CD14-positive monocyte (primary cell): ENCODE data around the gene TPRN. TPM values are rescaled to one million over a fixed set of nuclear protein-coding genes. Genes with fewer than 3 reads are reported as not detected.

ENCODE experiments used
- DNase-seq, 3 donors: peaks; one replicate each; pipeline ENCODE4 v3.0.0-alpha.2; 2011 to 2022
- H2AFZ ChIP-seq: 2 replicates; pipeline ENCODE4 v1.6.0; 2012; ENCODE audit warnings: mild to moderate bottlenecking, low read depth, low read length, inconsistent platforms; ENCODE audit not compliant: insufficient read depth, poor library complexity, severe bottlenecking
- H3K27ac ChIP-seq, 2 donors: 1 replicate in 1 of 2; 2 replicates in 1 of 2; pipeline ENCODE4 v1.5.1; 2012 to 2013; ENCODE audit warnings: low read length in 2 of 2, control low read depth in 1 of 2, inconsistent platforms in 1 of 2, low read depth in 1 of 2, mild to moderate bottlenecking in 1 of 2
- H3K27me3 ChIP-seq, 2 donors: one replicate each; pipeline versions ENCODE4 v1.6.0 to v1.6.1; 2011 to 2013; ENCODE audit warnings: low read length in 2 of 2; ENCODE audit not compliant: control insufficient read depth in 2 of 2, insufficient read depth in 2 of 2
- H3K36me3 ChIP-seq, 2 donors: replicated peaks in 1 of 2; 1 replicate in 1 of 2; 2 replicates in 1 of 2; pipeline versions ENCODE4 v1.5.1 to v1.6.1; 2012 to 2013; ENCODE audit warnings: low read length in 2 of 2, control low read depth in 1 of 2, inconsistent platforms in 1 of 2, mild to moderate bottlenecking in 1 of 2; ENCODE audit not compliant: insufficient read depth in 2 of 2, control insufficient read depth in 1 of 2
- H3K4me1 ChIP-seq, 2 donors: 1 replicate in 1 of 2; 2 replicates in 1 of 2; pipeline versions ENCODE4 v1.5.1 to v1.6.1; 2012 to 2013; ENCODE audit warnings: low read length in 2 of 2, control low read depth in 1 of 2, inconsistent platforms in 1 of 2, mild to moderate bottlenecking in 1 of 2, moderate library complexity in 1 of 2; ENCODE audit not compliant: insufficient read depth in 2 of 2, control insufficient read depth in 1 of 2
- H3K4me2 ChIP-seq: replicated peaks from 2 replicates; pipeline ENCODE3; 2012; ENCODE audit warnings: low read length, moderate library complexity, mild to moderate bottlenecking; ENCODE audit not compliant: poor library complexity, severe bottlenecking; ENCODE audit errors: extremely low read depth
- H3K4me3 ChIP-seq, 3 experiments: fragments of 200-600 bp in 1 of 3; sonication (generic) in 1 of 3; replicated peaks in 1 of 3; 1 replicate in 2 of 3; 2 replicates in 1 of 3; pipeline ENCODE4 v1.5.1; 2011 to 2013; ENCODE audit warnings: low read length in 3 of 3, mild to moderate bottlenecking in 3 of 3, control low read depth in 2 of 3, low read depth in 2 of 3, inconsistent platforms in 1 of 3, moderate library complexity in 1 of 3
- H3K79me2 ChIP-seq: 2 replicates; pipeline ENCODE4 v1.6.0; 2012; ENCODE audit warnings: mild to moderate bottlenecking, control low read depth, inconsistent platforms, low read length, moderate library complexity; ENCODE audit not compliant: insufficient read depth
- H3K9ac ChIP-seq: 2 replicates; pipeline ENCODE4 v1.6.0; 2017; ENCODE audit warnings: low read length, mild to moderate bottlenecking; ENCODE audit not compliant: insufficient read depth, poor library complexity, severe bottlenecking
- H3K9me3 ChIP-seq, 2 donors: replicated peaks in 1 of 2; 1 replicate in 1 of 2; 2 replicates in 1 of 2; pipeline versions ENCODE4 v1.5.1 to v1.6.1; 2012 to 2013; ENCODE audit warnings: low read length in 2 of 2, control low read depth in 1 of 2; ENCODE audit not compliant: control insufficient read depth in 1 of 2, insufficient read depth in 1 of 2
- H4K20me1 ChIP-seq: 2 replicates; pipeline ENCODE4 v1.6.0; 2012; ENCODE audit warnings: mild to moderate bottlenecking, low read length, control low read depth, moderate library complexity; ENCODE audit not compliant: insufficient read depth
- H3K27ac Mint-ChIP-seq, 7 donors: one replicate each; pipeline ENCODE4 v1.8.0; 2020; ENCODE audit warnings: mild to moderate bottlenecking in 7 of 7, mixed read lengths in 7 of 7, moderate library complexity in 6 of 7, inconsistent platforms in 2 of 7
- H3K27me3 Mint-ChIP-seq, 3 donors: one replicate each; pipeline ENCODE4 v1.8.0; 2021 to 2022; ENCODE audit warnings: low read depth in 3 of 3, mild to moderate bottlenecking in 3 of 3, mixed read lengths in 3 of 3, moderate library complexity in 3 of 3, inconsistent platforms in 1 of 3
- H3K36me3 Mint-ChIP-seq, 2 donors: one replicate each; pipeline ENCODE4 v1.8.0; 2020; ENCODE audit warnings: mixed read lengths in 2 of 2, inconsistent platforms in 1 of 2, mild to moderate bottlenecking in 1 of 2
- H3K4me1 Mint-ChIP-seq: one replicate; pipeline ENCODE4 v1.8.0; 2020; ENCODE audit warnings: mild to moderate bottlenecking, mixed read lengths
- H3K4me3 Mint-ChIP-seq, 2 donors: one replicate each; pipeline ENCODE4 v1.8.0; 2020; ENCODE audit warnings: mild to moderate bottlenecking in 2 of 2, mixed read lengths in 2 of 2, moderate library complexity in 1 of 2
- H3K9me3 Mint-ChIP-seq, 7 donors: one replicate each; pipeline ENCODE4 v1.8.0; 2020 to 2022; ENCODE audit warnings: mixed read lengths in 7 of 7, mild to moderate bottlenecking in 6 of 7, moderate library complexity in 6 of 7, inconsistent platforms in 2 of 7
- WGBS: methylation state at CpG from one replicate; pipeline ENCODE4 v1.1.5; 2013; ENCODE audit warnings: missing lambda C conversion rate; ENCODE audit not compliant: insufficient coverage; 5-methylcytosine and 5-hydroxymethylcytosine counted together
- intact Hi-C, 2 donors: fragments of 100-400 bp; cut with micrococcal nuclease; formaldehyde crosslinking; loops; one replicate each; pipeline versions ENCODE4 v1.15.0 to v1.15.1; 2023
- polyA plus RNA-seq, 3 donors: library from polyadenylated mRNA; depleted of rRNA in 1 of 3; unstranded in 2 of 3; stranded (reverse) in 1 of 3; fragments of 300-500 nt in 2 of 3; fragments of >200 nt in 1 of 3; fragmentation: Illumina TruSeq in 2 of 3; gene quantifications; 1 replicate in 2 of 3; 2 replicates in 1 of 3; pipeline ENCODE4 v1.2.3, GENCODE V29; 2012 to 2021
- TF ChIP-seq, protein P1 (sequence below): fragments of 200-600 bp; IDR thresholded peaks from one replicate; pipeline ENCODE4 v1.8.0; 2022; ENCODE audit warnings: antibody characterized with exemption, mild to moderate bottlenecking

TPRN gene
- polyA plus RNA-seq, 3 donors: 0.30 to 4.6 (median 0.46) TPM

DNA sequence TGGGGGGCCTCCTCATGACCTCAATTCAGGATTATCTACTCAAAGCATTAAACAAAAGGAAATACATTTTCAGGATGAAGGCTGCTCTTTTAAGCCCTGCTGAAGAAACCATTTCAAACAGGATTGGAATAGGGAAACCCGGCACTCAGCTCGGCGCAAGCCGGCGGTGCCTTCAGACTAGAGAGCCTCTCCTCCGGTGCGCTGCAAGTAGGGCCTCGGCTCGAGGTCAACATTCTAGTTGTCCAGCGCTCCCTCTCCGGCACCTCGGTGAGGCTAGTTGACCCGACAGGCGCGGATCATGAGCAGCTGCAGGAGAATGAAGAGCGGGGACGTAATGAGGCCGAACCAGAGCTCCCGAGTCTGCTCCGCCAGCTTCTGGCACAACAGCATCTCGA is 4.2 kb upstream of the TPRN start:
- Mint-ChIP-seq H3K36me3 (peaks cover 15 to 24% of the 10 kb centered on the region in 2 donors), H3K27me3 (peaks cover 0 to 1% (median 0%) of the 10 kb centered on the region in 3 donors), H3K9me3 (peaks cover 0 to 2% (median 0%) of the 10 kb centered on the region in 7 donors), H3K27ac (peak overlapping the region; percentile 91 to 96 (median 93)), H3K4me1 (peaks cover 46% of the 10 kb centered on the region), H3K4me3 (peak overlapping the region; percentile 92 to 94)
- TF ChIP-seq, protein P1, sequence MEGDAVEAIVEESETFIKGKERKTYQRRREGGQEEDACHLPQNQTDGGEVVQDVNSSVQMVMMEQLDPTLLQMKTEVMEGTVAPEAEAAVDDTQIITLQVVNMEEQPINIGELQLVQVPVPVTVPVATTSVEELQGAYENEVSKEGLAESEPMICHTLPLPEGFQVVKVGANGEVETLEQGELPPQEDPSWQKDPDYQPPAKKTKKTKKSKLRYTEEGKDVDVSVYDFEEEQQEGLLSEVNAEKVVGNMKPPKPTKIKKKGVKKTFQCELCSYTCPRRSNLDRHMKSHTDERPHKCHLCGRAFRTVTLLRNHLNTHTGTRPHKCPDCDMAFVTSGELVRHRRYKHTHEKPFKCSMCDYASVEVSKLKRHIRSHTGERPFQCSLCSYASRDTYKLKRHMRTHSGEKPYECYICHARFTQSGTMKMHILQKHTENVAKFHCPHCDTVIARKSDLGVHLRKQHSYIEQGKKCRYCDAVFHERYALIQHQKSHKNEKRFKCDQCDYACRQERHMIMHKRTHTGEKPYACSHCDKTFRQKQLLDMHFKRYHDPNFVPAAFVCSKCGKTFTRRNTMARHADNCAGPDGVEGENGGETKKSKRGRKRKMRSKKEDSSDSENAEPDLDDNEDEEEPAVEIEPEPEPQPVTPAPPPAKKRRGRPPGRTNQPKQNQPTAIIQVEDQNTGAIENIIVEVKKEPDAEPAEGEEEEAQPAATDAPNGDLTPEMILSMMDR: no peak
- H3K4me2 ChIP-seq: peak overlapping the region; percentile 89
- H3K27ac ChIP-seq: peak overlapping the region; percentile 73 to 92
- H2AFZ ChIP-seq: peak overlapping the region; percentile 86
- H4K20me1 ChIP-seq: peaks cover 7% of the 10 kb centered on the region
- peak overlapping the region; percentile 77 to 91 (median 84) for H3K4me3 ChIP-seq
- peaks cover 56% of the 10 kb centered on the region for H3K79me2 ChIP-seq
- peaks cover 4 to 18% of the 10 kb centered on the region in 2 donors for H3K36me3 ChIP-seq
- no peaks in the 10 kb centered on the region for H3K9me3 ChIP-seq
- H3K4me1 ChIP-seq: peaks cover 35 to 52% of the 10 kb centered on the region in 2 donors
- intact Hi-C loops: loop anchor here (1.0 to 5.0 kb wide), 4 partner anchors 16 to 348 kb away; partner anchors contain the start of genes ANAPC2 (in 1 of the 2), MRPL41 (in 1 of the 2), PNPLA7 (in 1 of the 2) and SSNA1 (in 1 of the 2)
- WGBS: 22% methylated on average over 21 of the region's 21 CpGs
- peak overlapping the region; percentile 92 for H3K9ac ChIP-seq
- H3K27me3 ChIP-seq: no peaks in the 10 kb centered on the region
- no peak for DNase-seq

DNA sequence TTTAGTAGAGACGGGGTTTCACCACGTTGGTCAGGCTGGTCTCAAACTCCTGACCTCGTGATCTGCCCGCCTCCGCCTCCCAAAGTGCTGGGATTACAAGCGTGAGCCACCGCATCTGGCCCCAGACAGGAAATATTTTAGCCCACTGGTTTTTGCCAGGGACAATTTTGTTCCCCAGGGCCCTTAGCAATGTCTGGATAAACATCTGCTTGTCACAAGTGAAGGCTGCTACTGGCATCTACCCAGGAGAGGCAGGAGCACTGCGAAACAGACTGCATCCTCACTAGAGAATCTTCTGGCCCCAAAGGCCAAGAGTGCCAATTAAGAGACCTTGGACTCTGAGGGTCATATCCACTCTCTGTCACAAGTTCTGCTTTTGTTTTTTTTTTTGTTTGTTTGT is 2.4 kb upstream of the TPRN start:
- Histone ChIP-seq H3K9me3 (no peaks in the 10 kb centered on the region), H3K4me3 (no peak overlapping the region), H3K4me1 (peaks cover 50 to 70% of the 10 kb centered on the region in 2 donors), H3K4me2 (no peak overlapping the region), H4K20me1 (peaks cover 23% of the 10 kb centered on the region), H3K27me3 (peaks cover 0 to 4% of the 10 kb centered on the region in 2 donors), H3K9ac (no peak overlapping the region), H2AFZ (no peak overlapping the region), H3K79me2 (peaks cover 61% of the 10 kb centered on the region), H3K36me3 (peaks cover 0 to 6% of the 10 kb centered on the region in 2 donors), H3K27ac (no peak overlapping the region)
- H3K4me1 Mint-ChIP-seq: peaks cover 58% of the 10 kb centered on the region
- intact Hi-C loops: loop anchor here in 1 of 2 donors (5.0 kb wide), 2 partner anchors 39 to 349 kb away; partner anchors contain the start of genes MRPL41, PNPLA7 and TUBB4B
- H3K27ac Mint-ChIP-seq: no peak overlapping the region
- H3K27me3 Mint-ChIP-seq: peaks cover 0 to 4% (median 0%) of the 10 kb centered on the region in 3 donors
- H3K36me3 Mint-ChIP-seq: peaks cover 4 to 8% of the 10 kb centered on the region in 2 donors
- TF ChIP-seq, protein P1: no peak
- H3K4me3 Mint-ChIP-seq: no peak overlapping the region
- H3K9me3 Mint-ChIP-seq: peaks cover 0 to 2% (median 0%) of the 10 kb centered on the region in 7 donors
- DNase-seq: no peak
- WGBS: 89% methylated on average over 7 of the region's 8 CpGs
